HG03066 (cell line): ENCODE results near the gene TBC1D23.
"Not testable (repeated sequence)": the region's sequence is repeated elsewhere in the genome, so short reads cannot be mapped to it uniquely, and the experiment has no call there.

Experiments
- ATAC-seq: cut with Tn5 transposase; IDR thresholded peaks from one replicate; pipeline ENCODE4 v1.9.1; 2021; ENCODE audit warnings: low read depth; ENCODE audit not compliant: unreplicated experiment

The TBC1D23 gene

GRCh38 chr3:100260685-100261484 lies at the start of gene TBC1D23:
TSS of gene TBC1D23 (plus strand) at chr3:100260992. CDS start at chr3:100261019, 27 bp downstream.
- ATAC-seq, result peak; percentile 100

DNA sequence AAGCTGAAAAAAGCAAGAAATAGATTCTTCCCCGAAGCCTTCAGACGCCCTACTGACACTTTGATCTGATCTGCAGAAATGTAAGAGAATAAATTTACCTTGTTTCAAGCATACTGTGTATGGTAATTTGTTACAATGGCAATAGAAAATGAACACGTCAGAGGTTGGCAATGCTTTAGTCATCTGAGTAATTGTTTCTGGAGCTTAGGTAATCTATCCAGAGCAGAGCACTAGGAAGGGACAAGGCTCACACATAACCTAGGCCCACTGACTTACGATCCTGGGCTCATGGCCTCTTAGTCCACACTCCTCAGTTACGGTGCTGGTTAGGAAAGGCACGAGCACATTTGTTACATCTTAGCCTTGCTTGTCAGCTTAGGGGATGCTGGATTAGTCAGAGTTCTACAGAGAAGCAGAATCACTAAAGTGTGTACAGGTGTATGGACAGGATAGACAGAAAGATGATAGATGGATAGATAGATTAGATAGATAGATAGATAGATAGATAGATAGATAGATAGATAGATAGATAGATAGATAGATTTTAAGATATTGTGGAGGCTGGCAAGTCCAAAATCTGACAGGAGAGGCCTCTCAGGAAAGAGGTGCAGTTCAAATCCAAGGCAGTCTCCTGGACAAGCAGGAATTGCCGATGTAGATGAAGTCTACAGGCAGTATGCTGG lies 46.8 kb upstream of the TBC1D23 start:
- no peak for ATAC-seq

GRCh38 chr3:100214574-100214964 lies 46.2 kb upstream of the TBC1D23 start:
- ATAC-seq, result no peak

- no peak for ATAC-seq
Observed at GRCh38 chr3:100216713-100217112, 44.1 kb upstream of the TBC1D23 start.

- no peak for ATAC-seq
Observed at GRCh38 chr3:100221159-100221558, 39.6 kb upstream of the TBC1D23 start.

- no peak for ATAC-seq
Observed at GRCh38 chr3:100225193-100225592, 35.6 kb upstream of the TBC1D23 start.

DNA sequence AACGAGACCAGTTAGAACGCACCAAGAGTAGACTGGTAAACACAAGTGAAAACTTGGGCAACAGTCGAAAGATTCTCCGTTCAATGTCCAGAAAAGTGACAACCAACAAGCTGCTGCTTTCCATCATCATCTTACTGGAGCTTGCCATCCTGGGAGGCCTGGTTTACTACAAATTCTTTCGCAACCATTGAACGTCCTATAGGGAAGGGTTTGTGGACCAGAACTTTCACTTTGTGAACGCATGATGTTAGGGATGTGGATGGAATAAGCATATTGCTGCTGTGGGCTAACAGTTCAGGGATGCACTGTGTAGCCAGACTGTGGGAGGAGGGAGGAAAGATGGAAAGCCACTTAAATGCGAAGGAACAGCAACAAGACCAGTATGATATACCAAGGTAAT lies 34.9 kb upstream of the TBC1D23 start:
- ATAC-seq, result no peak

- no peak for ATAC-seq
Observed at GRCh38 chr3:100226712-100227429, 33.9 kb upstream of the TBC1D23 start.

DNA sequence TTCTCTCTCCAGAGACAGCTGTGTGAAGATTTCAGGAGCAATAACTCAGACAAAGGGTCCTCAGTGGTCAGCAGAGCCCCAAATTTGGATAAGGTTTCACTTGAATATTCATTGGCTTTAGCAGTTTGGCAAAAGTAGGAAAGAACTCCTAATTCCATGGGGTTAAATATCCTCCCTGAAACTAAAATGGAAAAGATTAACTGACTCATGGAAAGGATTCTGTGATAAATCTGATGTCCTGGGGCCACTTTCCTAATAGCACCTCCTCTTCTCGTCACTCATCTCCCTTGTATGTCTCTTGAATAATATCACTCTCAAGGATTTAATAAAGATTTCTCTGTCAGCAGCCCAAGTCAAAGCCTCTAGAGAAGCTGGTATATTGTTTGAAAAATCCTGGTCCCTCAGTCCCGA lies 33.3 kb upstream of the TBC1D23 start:
- ATAC-seq, result no peak

- no peak for ATAC-seq
Observed at GRCh38 chr3:100228247-100228646, 32.5 kb upstream of the TBC1D23 start.

- not testable (repeated sequence) for ATAC-seq
Observed at GRCh38 chr3:100229188-100229587, 31.6 kb upstream of the TBC1D23 start.

- ATAC-seq, result no peak
Observed at GRCh38 chr3:100230710-100231109, 30.1 kb upstream of the TBC1D23 start.

DNA sequence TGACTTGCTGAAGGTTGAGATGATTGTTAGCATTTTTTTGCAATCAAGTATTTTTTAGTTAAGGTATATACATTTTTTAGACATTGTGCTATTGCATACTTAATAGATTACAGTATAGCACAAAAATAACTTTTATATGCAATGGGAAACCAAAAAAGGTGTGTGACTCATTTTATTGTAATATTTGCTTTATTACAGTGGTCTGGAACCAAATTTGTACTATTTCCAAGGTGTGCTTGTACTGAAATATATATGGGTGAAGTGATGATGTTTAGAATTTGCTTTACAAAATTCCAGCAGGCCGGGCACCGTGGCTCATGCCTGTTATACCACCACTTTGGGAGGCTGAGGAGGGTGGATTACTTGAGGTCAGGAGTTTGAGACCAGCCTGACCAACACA lies 29.1 kb upstream of the TBC1D23 start:
- no peak for ATAC-seq

GRCh38 chr3:100234364-100234763 lies 26.4 kb upstream of the TBC1D23 start:
- ATAC-seq, result no peak

GRCh38 chr3:100238599-100238998 lies 22.2 kb upstream of the TBC1D23 start:
- ATAC-seq, result no peak

DNA sequence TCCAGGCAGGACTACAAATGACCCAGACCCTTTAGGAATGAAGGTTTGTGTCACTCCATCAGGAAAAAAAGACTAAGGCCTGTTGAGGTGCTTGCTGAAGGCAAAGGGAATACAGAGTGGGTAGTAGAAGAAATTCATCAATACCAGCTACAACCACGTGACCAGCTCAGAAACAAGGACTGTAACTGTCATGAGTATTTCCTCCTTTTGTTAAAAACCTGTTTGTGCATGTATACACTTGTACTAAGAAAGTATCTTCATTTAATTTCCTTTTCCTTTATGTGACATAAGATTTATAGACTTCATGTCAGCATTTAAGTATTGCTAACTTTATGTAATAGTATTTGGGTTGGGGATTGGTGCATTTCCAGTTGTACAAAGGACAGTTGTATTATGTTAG lies 18.3 kb upstream of the TBC1D23 start:
- ATAC-seq, result not testable (repeated sequence)

DNA sequence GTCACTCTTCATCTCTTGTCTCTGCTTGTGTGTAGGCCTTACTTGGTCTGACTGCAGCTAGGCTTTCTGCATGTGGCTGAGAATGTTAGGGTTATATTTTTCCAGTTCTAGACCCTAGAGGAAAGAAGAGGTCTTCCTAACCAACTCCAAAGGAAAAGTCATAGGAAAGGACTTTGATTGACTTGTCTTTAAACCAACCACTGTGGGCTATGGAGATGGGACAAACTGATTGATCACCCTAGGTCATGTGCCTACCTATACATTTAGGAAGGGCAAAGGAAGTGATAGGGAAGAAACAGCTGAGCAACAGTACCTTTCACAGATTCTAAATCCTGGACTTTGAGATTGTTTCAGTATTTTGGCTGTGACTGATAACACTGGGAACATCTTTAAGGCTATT lies 16.5 kb upstream of the TBC1D23 start:
- no peak for ATAC-seq

GRCh38 chr3:100245136-100245535 lies 15.7 kb upstream of the TBC1D23 start:
- no peak for ATAC-seq

- no peak for ATAC-seq
Observed at GRCh38 chr3:100245927-100246326, 14.9 kb upstream of the TBC1D23 start.

- no peak for ATAC-seq
Observed at GRCh38 chr3:100246999-100247398, 13.8 kb upstream of the TBC1D23 start.

DNA sequence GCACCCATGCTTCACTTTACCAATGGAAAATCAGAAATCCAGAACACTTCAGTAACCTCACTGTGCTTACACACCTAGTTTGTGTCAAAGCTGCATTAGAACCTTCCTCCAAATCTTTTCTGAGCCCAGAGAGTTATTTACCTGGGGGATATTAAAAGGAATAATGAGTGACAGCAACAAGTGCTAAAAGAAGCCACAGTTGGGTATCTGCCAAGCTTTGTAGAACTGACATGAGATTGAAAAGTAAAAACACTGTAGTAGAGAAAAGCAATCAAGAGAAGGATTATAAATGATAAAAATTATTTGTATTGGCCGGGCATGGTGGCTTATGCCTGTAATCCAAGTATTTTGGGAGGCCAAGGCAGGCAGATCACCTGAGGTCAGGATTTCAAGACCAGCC lies 8.8 kb upstream of the TBC1D23 start:
- no peak for ATAC-seq
